ENCODE data around the gene PPP1R9B.

DNA sequence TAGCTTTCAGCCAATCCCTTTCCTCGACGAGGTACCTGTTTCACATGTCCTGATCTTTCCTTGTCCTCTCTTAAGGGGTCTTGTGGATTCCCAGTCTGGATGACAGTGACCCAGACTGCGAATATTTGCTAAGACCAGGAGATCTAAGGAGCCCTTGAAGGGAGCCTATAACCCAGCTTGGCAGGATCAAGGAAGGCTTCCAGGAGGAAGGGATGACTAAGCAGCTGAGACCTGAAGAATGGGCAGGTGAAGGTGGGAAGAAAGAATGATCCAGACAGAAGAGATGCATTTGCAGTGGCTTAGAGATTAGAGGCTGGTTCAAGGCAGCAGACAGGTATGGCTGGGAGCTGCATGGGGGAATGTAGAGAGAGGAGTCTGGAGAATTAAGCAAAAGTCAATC, 57.2 kb downstream of the PPP1R9B start:
- TF ChIP-seq, protein P1, sequence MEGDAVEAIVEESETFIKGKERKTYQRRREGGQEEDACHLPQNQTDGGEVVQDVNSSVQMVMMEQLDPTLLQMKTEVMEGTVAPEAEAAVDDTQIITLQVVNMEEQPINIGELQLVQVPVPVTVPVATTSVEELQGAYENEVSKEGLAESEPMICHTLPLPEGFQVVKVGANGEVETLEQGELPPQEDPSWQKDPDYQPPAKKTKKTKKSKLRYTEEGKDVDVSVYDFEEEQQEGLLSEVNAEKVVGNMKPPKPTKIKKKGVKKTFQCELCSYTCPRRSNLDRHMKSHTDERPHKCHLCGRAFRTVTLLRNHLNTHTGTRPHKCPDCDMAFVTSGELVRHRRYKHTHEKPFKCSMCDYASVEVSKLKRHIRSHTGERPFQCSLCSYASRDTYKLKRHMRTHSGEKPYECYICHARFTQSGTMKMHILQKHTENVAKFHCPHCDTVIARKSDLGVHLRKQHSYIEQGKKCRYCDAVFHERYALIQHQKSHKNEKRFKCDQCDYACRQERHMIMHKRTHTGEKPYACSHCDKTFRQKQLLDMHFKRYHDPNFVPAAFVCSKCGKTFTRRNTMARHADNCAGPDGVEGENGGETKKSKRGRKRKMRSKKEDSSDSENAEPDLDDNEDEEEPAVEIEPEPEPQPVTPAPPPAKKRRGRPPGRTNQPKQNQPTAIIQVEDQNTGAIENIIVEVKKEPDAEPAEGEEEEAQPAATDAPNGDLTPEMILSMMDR (IDR thresholded peaks at IDR 0.05; ENCODE audit: low read length), result no peak
- TF ChIP-seq EZH2 (IDR thresholded peaks at IDR 0.05; ENCODE audit: borderline replicate concordance, low read length), result no peak
